Activated T-helper 1 cell treated with anti-CD3 and anti-CD28 coated beads, Interleukin-2, amount 50 U/mL, for 16 hours (primary cell): ENCODE results near the gene NTPCR.

Source experiments
- DNase-seq, 2 donors: peaks; one replicate each; pipeline ENCODE4 v3.0.0-alpha.2; 2020; ENCODE audit warnings: low read depth in 1 of 2, low spot score in 1 of 2

The NTPCR gene

GRCh38 chr1:233006108-233006507, 55.7 kb downstream of the NTPCR start:
- DNase-seq: no peak

- DNase-seq: no peak
Measured at GRCh38 chr1:233006541-233006973, 56.1 kb downstream of the NTPCR start.

GRCh38 chr1:233010146-233010545, 59.7 kb downstream of the NTPCR start:
- DNase-seq: no peak

- DNase-seq: no peak
Measured at GRCh38 chr1:233012021-233012420, 61.6 kb downstream of the NTPCR start.

GRCh38 chr1:233015965-233016364, 65.6 kb downstream of the NTPCR start:
- no peak for DNase-seq

GRCh38 chr1:233016798-233017197, 66.4 kb downstream of the NTPCR start:
- no peak for DNase-seq

- DNase-seq: no peak
Measured at GRCh38 chr1:233019083-233019482, 68.7 kb downstream of the NTPCR start.

GRCh38 chr1:233019778-233020325, 69.4 kb downstream of the NTPCR start:
- DNase-seq: no peak

- no peak for DNase-seq
Measured at GRCh38 chr1:233020426-233020825, 70.0 kb downstream of the NTPCR start.

- DNase-seq: no peak
Measured at GRCh38 chr1:233022246-233022645, 71.8 kb downstream of the NTPCR start.

GRCh38 chr1:233024199-233024598, 73.8 kb downstream of the NTPCR start:
- DNase-seq: no peak

- no peak for DNase-seq
Measured at GRCh38 chr1:233025157-233025556, 74.7 kb downstream of the NTPCR start.

- DNase-seq: no peak
Measured at GRCh38 chr1:233025567-233025966, 75.2 kb downstream of the NTPCR start.

GRCh38 chr1:233027046-233027445, 76.6 kb downstream of the NTPCR start:
- no peak for DNase-seq

- DNase-seq: no peak
Measured at GRCh38 chr1:233031521-233031920, 81.1 kb downstream of the NTPCR start.

- no peak for DNase-seq
Measured at GRCh38 chr1:233032916-233033315, 82.5 kb downstream of the NTPCR start.

- no peak for DNase-seq
Measured at GRCh38 chr1:233033361-233033760, 83.0 kb downstream of the NTPCR start.
